PFSK-1 (cell line): ENCODE measurements around the gene EGLN2.

Experiments
- FOXP2 ChIP-seq: optimal IDR thresholded peaks from 2 replicates; pipeline ENCODE3; 2011; ENCODE audit warnings: borderline replicate concordance, control low read depth, inconsistent platforms; ENCODE audit not compliant: insufficient read depth; ENCODE audit errors: extremely low read length, extremely low read depth
- POLR2AphosphoS5 ChIP-seq: IDR thresholded peaks from 2 replicates; pipeline ENCODE4 v1.6.1; 2012; ENCODE audit warnings: low read depth, mild to moderate bottlenecking, control low read depth, low read length, moderate library complexity
- TAF1 ChIP-seq: IDR thresholded peaks from 2 replicates; pipeline ENCODE4 v1.6.1; 2012; ENCODE audit warnings: low read length, control low read depth, borderline replicate concordance; ENCODE audit not compliant: insufficient read depth
- TF ChIP-seq, protein P1 (sequence below), 2 experiments: IDR thresholded peaks; 2 replicates each; pipeline versions ENCODE4 v1.6.1 to v1.8.0; 2011 to 2012; ENCODE audit warnings: low read depth in 2 of 2, low read length in 2 of 2, control low read depth in 1 of 2, inconsistent platforms in 1 of 2, mild to moderate bottlenecking in 1 of 2, moderate library complexity in 1 of 2; ENCODE audit not compliant: insufficient read depth in 1 of 2

DNA sequence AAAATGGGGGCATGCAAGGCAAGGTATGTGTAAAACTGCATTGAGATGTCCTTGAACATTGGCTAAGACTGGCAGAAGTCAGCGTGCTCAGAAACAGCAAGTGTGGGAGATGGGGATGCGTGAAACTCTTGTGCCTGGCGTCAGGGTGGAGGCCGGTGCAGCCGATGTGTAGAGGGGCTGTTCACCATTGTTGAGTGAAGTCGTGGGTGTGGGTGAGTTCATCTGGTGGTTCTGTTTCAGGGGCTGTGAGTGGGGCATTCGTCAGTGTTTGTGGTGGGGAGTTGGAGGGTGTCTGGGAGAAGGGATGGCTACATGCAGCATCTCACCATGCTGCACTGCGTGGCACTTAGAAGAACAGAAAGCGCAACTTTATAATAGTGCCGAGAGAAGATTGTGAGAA, 35.0 kb upstream of the EGLN2 start:
- TF ChIP-seq TAF1 (no peak), FOXP2 (no peak), POLR2AphosphoS5 (no peak)
- TF ChIP-seq, protein P1, sequence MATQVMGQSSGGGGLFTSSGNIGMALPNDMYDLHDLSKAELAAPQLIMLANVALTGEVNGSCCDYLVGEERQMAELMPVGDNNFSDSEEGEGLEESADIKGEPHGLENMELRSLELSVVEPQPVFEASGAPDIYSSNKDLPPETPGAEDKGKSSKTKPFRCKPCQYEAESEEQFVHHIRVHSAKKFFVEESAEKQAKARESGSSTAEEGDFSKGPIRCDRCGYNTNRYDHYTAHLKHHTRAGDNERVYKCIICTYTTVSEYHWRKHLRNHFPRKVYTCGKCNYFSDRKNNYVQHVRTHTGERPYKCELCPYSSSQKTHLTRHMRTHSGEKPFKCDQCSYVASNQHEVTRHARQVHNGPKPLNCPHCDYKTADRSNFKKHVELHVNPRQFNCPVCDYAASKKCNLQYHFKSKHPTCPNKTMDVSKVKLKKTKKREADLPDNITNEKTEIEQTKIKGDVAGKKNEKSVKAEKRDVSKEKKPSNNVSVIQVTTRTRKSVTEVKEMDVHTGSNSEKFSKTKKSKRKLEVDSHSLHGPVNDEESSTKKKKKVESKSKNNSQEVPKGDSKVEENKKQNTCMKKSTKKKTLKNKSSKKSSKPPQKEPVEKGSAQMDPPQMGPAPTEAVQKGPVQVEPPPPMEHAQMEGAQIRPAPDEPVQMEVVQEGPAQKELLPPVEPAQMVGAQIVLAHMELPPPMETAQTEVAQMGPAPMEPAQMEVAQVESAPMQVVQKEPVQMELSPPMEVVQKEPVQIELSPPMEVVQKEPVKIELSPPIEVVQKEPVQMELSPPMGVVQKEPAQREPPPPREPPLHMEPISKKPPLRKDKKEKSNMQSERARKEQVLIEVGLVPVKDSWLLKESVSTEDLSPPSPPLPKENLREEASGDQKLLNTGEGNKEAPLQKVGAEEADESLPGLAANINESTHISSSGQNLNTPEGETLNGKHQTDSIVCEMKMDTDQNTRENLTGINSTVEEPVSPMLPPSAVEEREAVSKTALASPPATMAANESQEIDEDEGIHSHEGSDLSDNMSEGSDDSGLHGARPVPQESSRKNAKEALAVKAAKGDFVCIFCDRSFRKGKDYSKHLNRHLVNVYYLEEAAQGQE (IDR thresholded peaks at IDR 0.05; ENCODE audit: insufficient read depth in 1 of 2, low read depth in 2 of 2, low read length in 2 of 2) = no peak
